Measurements from ENCODE around the gene KCNAB2.

DNA sequence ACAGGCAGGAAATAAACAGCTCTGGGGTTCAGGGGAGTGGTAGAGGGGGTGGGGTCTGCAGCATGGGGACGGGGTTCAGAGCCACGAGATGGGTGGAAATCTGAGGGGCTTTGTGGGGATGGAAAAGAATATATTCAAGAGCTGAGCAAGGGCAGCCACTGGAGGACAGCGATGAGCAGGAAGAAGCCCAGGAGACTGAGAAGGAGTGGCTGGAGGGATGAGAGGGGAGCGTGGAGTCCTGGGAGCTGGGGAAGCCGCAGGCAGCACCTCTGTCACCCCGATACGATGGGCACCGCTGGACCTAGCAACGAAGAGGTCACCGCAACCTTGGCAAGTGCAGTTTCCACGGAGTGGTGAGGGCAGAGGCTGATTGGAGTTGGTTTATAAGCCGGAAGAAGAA is 10.0 kb upstream of the KCNAB2 start:
- TF ChIP-seq CTCF (IDR thresholded peaks at IDR 0.05; ENCODE audit: low read length) (no peak), EZH2 (IDR thresholded peaks at IDR 0.05; ENCODE audit: borderline replicate concordance, low read length) (no peak)
